Lower leg skin (tissue), 3 donors: Measurements from ENCODE around the gene CCR3.

Experiments used
- POLR2A ChIP-seq, 2 donors: fragments of 450-650 bp; IDR thresholded peaks; one replicate each; pipeline ENCODE4 v1.6.1; 2016 to 2017; ENCODE audit warnings: antibody characterized with exemption in 2 of 2, mild to moderate bottlenecking in 1 of 2, moderate library complexity in 1 of 2
- TF ChIP-seq, protein P1 (sequence below), 3 donors: fragments of 450-650 bp; IDR thresholded peaks; one replicate each; pipeline ENCODE4 v1.5.1; 2016; ENCODE audit warnings: antibody characterized with exemption in 3 of 3, mild to moderate bottlenecking in 3 of 3, moderate library complexity in 2 of 3

DNA sequence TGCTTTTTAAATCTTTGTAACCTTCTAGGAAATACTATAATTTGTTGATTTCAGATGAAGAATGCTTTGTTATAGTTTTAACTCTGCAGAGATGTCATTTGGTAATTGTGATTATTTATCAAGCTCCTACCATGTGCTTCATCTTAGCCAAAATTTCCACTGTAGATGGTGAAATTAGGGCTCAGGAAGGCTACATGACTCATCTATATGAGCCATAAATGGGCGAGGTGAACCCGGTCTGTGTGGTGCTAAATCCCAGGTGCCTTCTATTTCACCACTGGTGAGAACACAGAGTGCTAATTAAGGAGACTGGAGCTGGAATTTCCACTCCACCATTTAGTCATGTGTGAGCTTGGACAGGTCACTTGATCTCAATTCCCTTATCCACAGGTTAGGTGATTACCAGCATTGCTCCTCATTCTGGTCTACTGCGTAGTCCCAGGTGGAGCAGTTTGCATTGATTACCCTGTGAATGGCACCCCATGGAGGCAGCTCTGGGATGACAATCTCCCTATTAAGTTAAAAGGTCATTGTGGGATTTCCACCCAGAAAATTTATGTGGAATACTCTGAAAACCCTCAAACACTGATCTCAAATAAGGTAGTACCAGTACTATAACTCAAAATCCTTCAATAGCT is 2.8 kb upstream of the CCR3 start:
- TF ChIP-seq, protein P1, sequence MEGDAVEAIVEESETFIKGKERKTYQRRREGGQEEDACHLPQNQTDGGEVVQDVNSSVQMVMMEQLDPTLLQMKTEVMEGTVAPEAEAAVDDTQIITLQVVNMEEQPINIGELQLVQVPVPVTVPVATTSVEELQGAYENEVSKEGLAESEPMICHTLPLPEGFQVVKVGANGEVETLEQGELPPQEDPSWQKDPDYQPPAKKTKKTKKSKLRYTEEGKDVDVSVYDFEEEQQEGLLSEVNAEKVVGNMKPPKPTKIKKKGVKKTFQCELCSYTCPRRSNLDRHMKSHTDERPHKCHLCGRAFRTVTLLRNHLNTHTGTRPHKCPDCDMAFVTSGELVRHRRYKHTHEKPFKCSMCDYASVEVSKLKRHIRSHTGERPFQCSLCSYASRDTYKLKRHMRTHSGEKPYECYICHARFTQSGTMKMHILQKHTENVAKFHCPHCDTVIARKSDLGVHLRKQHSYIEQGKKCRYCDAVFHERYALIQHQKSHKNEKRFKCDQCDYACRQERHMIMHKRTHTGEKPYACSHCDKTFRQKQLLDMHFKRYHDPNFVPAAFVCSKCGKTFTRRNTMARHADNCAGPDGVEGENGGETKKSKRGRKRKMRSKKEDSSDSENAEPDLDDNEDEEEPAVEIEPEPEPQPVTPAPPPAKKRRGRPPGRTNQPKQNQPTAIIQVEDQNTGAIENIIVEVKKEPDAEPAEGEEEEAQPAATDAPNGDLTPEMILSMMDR (IDR thresholded peaks at IDR 0.05) = no peak
- no peak for TF ChIP-seq POLR2A (IDR thresholded peaks at IDR 0.05)
